Cardiac muscle cell (in vitro differentiated cells and primary cell): ENCODE measurements around the gene INSRR. TPM values are rescaled to one million over a fixed set of nuclear protein-coding genes. Genes with fewer than 3 reads are reported as not detected.

Experiments used
- DNase-seq, 2 donors: peaks; one replicate each; pipeline versions ENCODE4 v3.0.0 to v3.0.0-alpha.2; 2010 to 2017; ENCODE audit warnings: low read depth in 1 of 2, low spot score in 1 of 2
- H3K27ac ChIP-seq: fragments of 200-600 bp; sonication (generic); 2 replicates; pipeline ENCODE4 v1.5.1; 2016
- H3K27me3 ChIP-seq: fragments of 200-600 bp; sonication (generic); 2 replicates; pipeline ENCODE4 v1.6.0; 2016; ENCODE audit warnings: control low read depth
- H3K36me3 ChIP-seq: fragments of 200-600 bp; sonication (generic); 2 replicates; pipeline ENCODE4 v1.5.1; 2016; ENCODE audit warnings: control low read depth
- H3K4me1 ChIP-seq: fragments of 200-600 bp; sonication (generic); 2 replicates; pipeline ENCODE4 v1.8.1; 2017; ENCODE audit warnings: low read depth, mild to moderate bottlenecking, mixed run types
- H3K4me3 ChIP-seq: fragments of 200-600 bp; sonication (generic); 2 replicates; pipeline ENCODE4 v1.5.1; 2016; ENCODE audit warnings: mild to moderate bottlenecking
- H3K9me3 ChIP-seq: fragments of 200-600 bp; sonication (generic); 2 replicates; pipeline ENCODE4 v1.5.1; 2017; ENCODE audit warnings: low read depth, mild to moderate bottlenecking, control low read depth
- CTCF ChIP-seq: IDR thresholded peaks from 2 replicates; pipeline ENCODE4 v1.5.1; 2012; ENCODE audit warnings: low read depth, mild to moderate bottlenecking, low read length
- polyA plus RNA-seq: library from polyadenylated mRNA; unstranded; fragments of >200 nt; fragmentation: Nextera tagmentation; extraction: Ambion mirVana; gene quantifications from 2 replicates; pipeline ENCODE4 v1.2.1, GENCODE V29; 2016
- total RNA-seq: library from RNA; depleted of rRNA; stranded (reverse); fragments of >200 nt; gene quantifications from 2 replicates; pipeline ENCODE4 v1.2.3, GENCODE V29; 2016

The INSRR gene
- total and polyA plus RNA-seq, 2 experiments from 2014 or later, result 0.11 to 0.21 TPM

- no peak for TF ChIP-seq CTCF
- Histone ChIP-seq H3K4me1 (no peaks in the 10 kb centered on the region), H3K9me3 (no peaks in the 10 kb centered on the region), H3K36me3 (no peaks in the 10 kb centered on the region), H3K27ac (no peak overlapping the region), H3K27me3 (peaks cover 38% of the 10 kb centered on the region), H3K4me3 (no peak overlapping the region)
- DNase-seq, result no peak
These were observed 19.3 kb downstream of the INSRR start for GRCh38 chr1:156839426-156840109.

GRCh38 chr1:156838972-156839371 is 19.9 kb downstream of the INSRR start:
- H3K27ac ChIP-seq, result no peak overlapping the region
- H3K4me1 ChIP-seq, result no peaks in the 10 kb centered on the region
- peaks cover 36% of the 10 kb centered on the region for H3K27me3 ChIP-seq
- DNase-seq, result peak; percentile 25 to 49
- peak; percentile 94 for TF ChIP-seq CTCF
- no peaks in the 10 kb centered on the region for H3K9me3 ChIP-seq
- no peaks in the 10 kb centered on the region for H3K36me3 ChIP-seq
- H3K4me3 ChIP-seq, result no peak overlapping the region

GRCh38 chr1:156836892-156837291 is 22.0 kb downstream of the INSRR start:
- no peaks in the 10 kb centered on the region for H3K9me3 ChIP-seq
- peaks cover 28% of the 10 kb centered on the region for H3K27me3 ChIP-seq
- no peak for TF ChIP-seq CTCF
- H3K4me3 ChIP-seq, result no peak overlapping the region
- no peak for DNase-seq
- no peaks in the 10 kb centered on the region for H3K4me1 ChIP-seq
- no peaks in the 10 kb centered on the region for H3K36me3 ChIP-seq
- H3K27ac ChIP-seq, result no peak overlapping the region

GRCh38 chr1:156836041-156836654 is 22.8 kb downstream of the INSRR start:
- no peak for DNase-seq
- Histone ChIP-seq H3K4me1 (no peaks in the 10 kb centered on the region), H3K27me3 (peaks cover 26% of the 10 kb centered on the region), H3K4me3 (no peak overlapping the region), H3K9me3 (no peaks in the 10 kb centered on the region), H3K36me3 (no peaks in the 10 kb centered on the region), H3K27ac (no peak overlapping the region)
- no peak for TF ChIP-seq CTCF

- Histone ChIP-seq H3K36me3 (no peaks in the 10 kb centered on the region), H3K4me3 (no peak overlapping the region), H3K27ac (no peak overlapping the region), H3K4me1 (no peaks in the 10 kb centered on the region), H3K27me3 (peaks cover 26% of the 10 kb centered on the region), H3K9me3 (no peaks in the 10 kb centered on the region)
- no peak for TF ChIP-seq CTCF
- DNase-seq, result no peak
These were observed 24.6 kb downstream of the INSRR start for GRCh38 chr1:156834322-156834721.
